ENCODE data around the gene NFIA. TPM values are rescaled to one million over a fixed set of nuclear protein-coding genes. Genes with fewer than 3 reads are reported as not detected.

NFIA gene
- total and polyA plus RNA-seq, 2 of the 13 experiments (the other 11 are each of a cell fraction or from before 2014, with no cell fraction given) = 14.7 to 28.5 TPM

- CTCF ChIA-PET (ENCODE audit: low intra/inter-chr PET ratio, low total read pairs) = no interaction called here
- H3K36me3 ChIP-seq (replicated peaks in 1 of 2; ENCODE audit: control insufficient read depth in 1 of 2, insufficient read depth in 2 of 2, low read length in 2 of 2) = peaks cover 16 to 69% of the 10 kb centered on the region in 2 experiments
- no TSS peak for BruUV-seq (replicated peaks)
- no peak overlapping the region for H3K4me3 ChIP-seq (replicated peaks in 1 of 3; ENCODE audit: insufficient read depth in 1 of 3, low read depth in 2 of 3, low read length in 3 of 3)
- DNase-seq (ENCODE audit: low spot score) (no peak), ATAC-seq (no peak), FAIRE-seq (no peak)
- H3K27ac ChIP-seq (ENCODE audit: extremely low read length, insufficient read depth, low read length) = no peak overlapping the region
- H3K4me1 ChIP-seq (ENCODE audit: insufficient read depth, low read length) = no peaks in the 10 kb centered on the region
- intact Hi-C loops (cut with micrococcal nuclease; ENCODE audit: unreplicated experiment) = no loop called here
- in situ Hi-C loops (cut with HindIII; ENCODE audit: extremely low pct_ligation_motif_present, low pct_unique_long_range_greater_than_20kb) = no loop called here
- POLR2A ChIA-PET = no interaction called here
- no peaks in the 10 kb centered on the region for H3K27me3 ChIP-seq (ENCODE audit: control insufficient read depth in 1 of 2, insufficient read depth in 2 of 2, low read length in 2 of 2)
- H3K4me2 ChIP-seq (ENCODE audit: low read depth, low read length) = no peak overlapping the region
- no peak overlapping the region for H2AFZ ChIP-seq (ENCODE audit: low read length)
- no peaks in the 10 kb centered on the region for H3K79me2 ChIP-seq (ENCODE audit: insufficient read depth, low read length)
- H3K9me3 ChIP-seq (ENCODE audit: low read length) = no peaks in the 10 kb centered on the region
- WGBS (ENCODE audit: low lambda C conversion rate) = 94% methylated on average over 4 of the region's 4 CpGs
- no peak overlapping the region for H3K9ac ChIP-seq (ENCODE audit: insufficient read depth, low read depth, low read length)
- H4K20me1 ChIP-seq (ENCODE audit: insufficient read depth, low read length) = no peaks in the 10 kb centered on the region
- no peak for TF ChIP-seq PAF1 (CRISPR knock-in tag; IDR thresholded peaks at IDR 0.05)
- TF ChIP-seq MNT (IDR thresholded peaks at IDR 0.05) = no peak
- TF ChIP-seq ZNF609 (CRISPR knock-in tag; IDR thresholded peaks at IDR 0.05; ENCODE audit: borderline replicate concordance) = no peak
- TF ChIP-seq RFXANK (CRISPR knock-in tag; IDR thresholded peaks at IDR 0.05) = no peak
- no peak for TF ChIP-seq HDAC2 (CRISPR knock-in tag; IDR thresholded peaks at IDR 0.05)
- no peak for TF ChIP-seq CREBL2 (CRISPR knock-in tag; IDR thresholded peaks at IDR 0.05; ENCODE audit: borderline replicate concordance)
- no peak for TF ChIP-seq ZNF740 (CRISPR knock-in tag; IDR thresholded peaks at IDR 0.05)
- TF ChIP-seq ZFY (CRISPR knock-in tag; IDR thresholded peaks at IDR 0.05) = no peak
- TF ChIP-seq ZSCAN9 (CRISPR knock-in tag; IDR thresholded peaks at IDR 0.05; ENCODE audit: borderline replicate concordance) = no peak
- no peak for TF ChIP-seq ZNF432 (CRISPR knock-in tag; IDR thresholded peaks at IDR 0.05; ENCODE audit: borderline replicate concordance)
- TF ChIP-seq ZNF772 (CRISPR knock-in tag; IDR thresholded peaks at IDR 0.05) = no peak
- no peak for TF ChIP-seq SOX6 (IDR thresholded peaks at IDR 0.05)
- TF ChIP-seq SOX6 (CRISPR knock-in tag; IDR thresholded peaks at IDR 0.05) = no peak
- no peak for TF ChIP-seq PAXIP1 (CRISPR knock-in tag; conservative IDR thresholded peaks at IDR 0.05)
Observed at GRCh38 chr1:61353797-61354406, 271.5 kb downstream of the NFIA start.
